HG03280 (cell line): ENCODE measurements around the gene RAC2.

ENCODE experiments used
- ATAC-seq: cut with Tn5 transposase; IDR thresholded peaks from one replicate; pipeline ENCODE4 v1.9.1; 2021; ENCODE audit warnings: mild to moderate bottlenecking, moderate library complexity; ENCODE audit not compliant: unreplicated experiment

RAC2 gene

DNA sequence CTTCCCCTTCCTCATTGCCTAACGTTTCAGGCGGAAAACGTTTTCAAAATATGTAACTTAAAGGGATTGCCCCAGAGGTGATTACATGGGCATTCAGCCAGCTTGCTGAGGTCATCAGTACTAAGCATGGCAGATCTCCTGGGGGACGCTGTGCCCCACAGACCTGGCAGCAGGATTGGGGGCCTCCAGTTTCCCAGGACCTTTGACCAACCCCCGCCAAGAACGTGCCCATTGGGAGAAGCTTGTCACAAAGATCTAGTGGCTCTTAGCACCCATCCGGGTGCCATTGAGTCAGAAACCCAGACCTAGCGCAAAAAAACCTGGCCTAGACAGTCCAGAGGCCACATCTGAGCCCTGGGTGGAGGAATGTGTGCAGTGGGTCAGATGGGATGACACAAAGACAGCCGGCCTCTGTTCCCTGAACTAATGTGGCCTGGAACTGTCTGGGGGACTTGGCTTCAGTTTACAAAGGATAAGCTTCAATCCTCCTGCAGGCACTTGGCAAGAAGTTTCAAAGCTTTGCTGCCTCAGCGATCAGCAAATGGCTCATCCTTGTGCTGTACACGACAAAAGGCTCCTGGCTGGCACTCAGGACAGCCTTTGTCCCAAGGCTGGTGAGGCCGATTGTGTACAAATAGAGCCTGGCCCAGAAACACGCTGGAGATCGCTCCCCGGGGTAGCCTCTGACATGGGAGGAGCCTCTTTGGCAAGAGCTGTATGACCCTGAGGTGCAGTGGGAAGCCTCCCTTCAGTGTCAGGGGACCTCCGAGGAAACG lies 65.5 kb downstream of the RAC2 start:
- no peak for ATAC-seq

- no peak for ATAC-seq
Measured at GRCh38 chr22:37177755-37178154, 66.3 kb downstream of the RAC2 start.

GRCh38 chr22:37177221-37177620 lies 66.8 kb downstream of the RAC2 start:
- no peak for ATAC-seq

- no peak for ATAC-seq
Measured at GRCh38 chr22:37176464-37177061, 67.5 kb downstream of the RAC2 start.

- no peak for ATAC-seq
Measured at GRCh38 chr22:37175414-37176281, 68.4 kb downstream of the RAC2 start.
